Stomach (tissue), 9 donors: Measurements from ENCODE around the gene GPR179. TPM values are rescaled to one million over a fixed set of nuclear protein-coding genes. Genes with fewer than 3 reads are reported as not detected.
A peak's percentile ranks its signal among the peaks of the same experiment; 100 is the strongest.

Experiments used
- DNase-seq, 2 donors: peaks; one replicate each; pipeline versions ENCODE4 v3.0.0 to v3.0.0-alpha.2; 2013 to 2019
- H3K27ac ChIP-seq, 5 donors: fragments of 200-600 bp in 4 of 5; sonication (generic) in 4 of 5; one replicate each; pipeline ENCODE4 v1.5.1; 2013 to 2019; ENCODE audit warnings: mild to moderate bottlenecking in 1 of 5, moderate library complexity in 1 of 5
- H3K27me3 ChIP-seq, 3 donors: fragments of 200-600 bp; sonication (generic); one replicate each; pipeline ENCODE4 v1.5.1; 2017 to 2019; ENCODE audit warnings: mixed run types in 1 of 3
- H3K36me3 ChIP-seq, 4 donors: fragments of 200-600 bp; sonication (generic); 1 replicate in 3 of 4; 2 replicates in 1 of 4; pipeline ENCODE4 v1.5.1; 2016 to 2019
- H3K4me1 ChIP-seq, 4 donors: fragments of 200-600 bp; sonication (generic); one replicate each; pipeline ENCODE4 v1.5.1; 2016 to 2019
- H3K4me3 ChIP-seq, 4 donors: fragments of 200-600 bp; sonication (generic) in 3 of 4; one replicate each; pipeline ENCODE4 v1.5.1; 2016 to 2019; ENCODE audit warnings: mild to moderate bottlenecking in 1 of 4
- H3K9me3 ChIP-seq, 4 donors: fragments of 200-600 bp; sonication (generic); one replicate each; pipeline ENCODE4 v1.5.1; 2016 to 2019
- CTCF ChIP-seq, 7 experiments: fragments of 450-650 bp in 4 of 7; fragments of 200-600 bp in 3 of 7; sonication (generic) in 3 of 7; IDR thresholded peaks; one replicate each; pipeline ENCODE4 v1.5.1; 2016 to 2019; ENCODE audit warnings: antibody characterized with exemption in 7 of 7, control low read depth in 2 of 7, mild to moderate bottlenecking in 1 of 7
- EP300 ChIP-seq: sonication (generic); formaldehyde crosslinking; IDR thresholded peaks from one replicate; pipeline ENCODE4 v1.6.1; 2017; ENCODE audit warnings: antibody characterized with exemption
- POLR2A ChIP-seq, 4 donors: fragments of 450-650 bp; IDR thresholded peaks; one replicate each; pipeline ENCODE4 v1.6.1; 2016; ENCODE audit warnings: antibody characterized with exemption in 4 of 4, control low read depth in 2 of 4, mild to moderate bottlenecking in 1 of 4, moderate library complexity in 1 of 4
- POLR2AphosphoS5 ChIP-seq, 3 donors: sonication (generic); formaldehyde crosslinking; IDR thresholded peaks; one replicate each; pipeline ENCODE4 v1.6.1; 2016; ENCODE audit warnings: antibody characterized with exemption in 3 of 3
- WGBS, 5 donors: extraction: QIAGEN DNeasy Blood & Tissue Kit in 3 of 5; methylation state at CpG; one replicate each; pipeline versions ENCODE4 v1.1.5 to v1.1.7; 2013 to 2018; 5-methylcytosine and 5-hydroxymethylcytosine counted together
- intact Hi-C: fragments of 100-400 bp; cut with DNase I; formaldehyde crosslinking; loops from one replicate; pipeline ENCODE4 v1.15.1; 2023; ENCODE audit warnings: low total_unique reads
- polyA plus RNA-seq, 3 donors: library from polyadenylated mRNA; stranded (reverse); fragments of 200-250 nt; gene quantifications; one replicate each; pipeline ENCODE4 v1.2.3, GENCODE V29; 2013
- total RNA-seq, 5 donors: library from RNA; depleted of rRNA; stranded (reverse); fragments of >200 nt; gene quantifications; one replicate each; pipeline versions ENCODE4 v1.1.0 to v1.2.3, GENCODE V29; 2014 to 2016
- donor health status: healthy with polysubstance abuse.
- donor health status: Bipolar disorder and iron deficiency.
- donor health status: healthy.

The GPR179 gene
- total and polyA plus RNA-seq, 8 donors: 0.03 to 0.18 (median 0.06) TPM; not detected in 5

GRCh38 chr17:38355251-38355650 lies 11.5 kb upstream of the GPR179 start:
- intact Hi-C loops: no loop called here
- Histone ChIP-seq H3K4me1 (peaks cover 25 to 79% (median 56%) of the 10 kb centered on the region in 4 donors), H3K9me3 (no peaks in the 10 kb centered on the region), H3K36me3 (no peaks in the 10 kb centered on the region), H3K27ac (no peak overlapping the region), H3K4me3 (no peak overlapping the region), H3K27me3 (no peaks in the 10 kb centered on the region)
- TF ChIP-seq POLR2AphosphoS5 (IDR thresholded peaks at IDR 0.05): no peak
- TF ChIP-seq CTCF (IDR thresholded peaks at IDR 0.05): no peak
- TF ChIP-seq POLR2A (IDR thresholded peaks at IDR 0.05): no peak
- no peak for TF ChIP-seq EP300
- no peak for DNase-seq
- 76 to 90% (median 89%) methylated on average over 4 of the region's 4 CpGs for WGBS, 5 donors

GRCh38 chr17:38354466-38354865 lies 10.7 kb upstream of the GPR179 start:
- H3K9me3 ChIP-seq: no peaks in the 10 kb centered on the region
- peak overlapping the region in 1 of 4 donors; percentile 77 for H3K4me3 ChIP-seq
- WGBS, 5 donors: 55 to 82% (median 72%) methylated on average over 7 of the region's 7 CpGs
- no peaks in the 10 kb centered on the region for H3K36me3 ChIP-seq
- peaks cover 25 to 79% (median 55%) of the 10 kb centered on the region in 4 donors for H3K4me1 ChIP-seq
- H3K27ac ChIP-seq: peak overlapping the region in 1 of 5 donors; percentile 7
- H3K27me3 ChIP-seq: no peaks in the 10 kb centered on the region
- no peak for DNase-seq
- TF ChIP-seq CTCF (IDR thresholded peaks at IDR 0.05) (no peak), POLR2AphosphoS5 (IDR thresholded peaks at IDR 0.05) (no peak), POLR2A (IDR thresholded peaks at IDR 0.05) (no peak), EP300 (no peak)
- intact Hi-C loops: no loop called here

- Histone ChIP-seq H3K9me3 (no peaks in the 10 kb centered on the region), H3K27me3 (no peaks in the 10 kb centered on the region), H3K36me3 (no peaks in the 10 kb centered on the region), H3K4me3 (peak overlapping the region; percentile 77 to 99 (median 91)), H3K27ac (no peak overlapping the region), H3K4me1 (peaks cover 25 to 75% (median 55%) of the 10 kb centered on the region in 4 donors)
- 81 to 83% (median 82%) methylated on average over 13 of the region's 13 CpGs for WGBS, 5 donors
- no peak for TF ChIP-seq POLR2A (IDR thresholded peaks at IDR 0.05)
- TF ChIP-seq POLR2AphosphoS5 (IDR thresholded peaks at IDR 0.05): no peak
- TF ChIP-seq EP300: no peak
- no peak for TF ChIP-seq CTCF (IDR thresholded peaks at IDR 0.05)
- no peak for DNase-seq
- intact Hi-C loops: no loop called here
Observed at GRCh38 chr17:38353668-38354067, 9.9 kb upstream of the GPR179 start.

- Histone ChIP-seq H3K27me3 (no peaks in the 10 kb centered on the region), H3K36me3 (no peaks in the 10 kb centered on the region), H3K9me3 (no peaks in the 10 kb centered on the region), H3K4me3 (peak overlapping the region; percentile 77 to 99 (median 91)), H3K27ac (peak overlapping the region; percentile 86 to 92 (median 90)), H3K4me1 (peaks cover 25 to 70% (median 52%) of the 10 kb centered on the region in 4 donors)
- 7 to 20% (median 13%) methylated on average over 8 of the region's 8 CpGs for WGBS, 5 donors
- TF ChIP-seq EP300 (no peak), POLR2A (IDR thresholded peaks at IDR 0.05) (no peak), CTCF (IDR thresholded peaks at IDR 0.05) (no peak), POLR2AphosphoS5 (IDR thresholded peaks at IDR 0.05) (no peak)
- intact Hi-C loops: no loop called here
- DNase-seq: peak in 1 of 2 donors; percentile 33
Observed at GRCh38 chr17:38353086-38353604, 9.4 kb upstream of the GPR179 start.
